Muscle of back (tissue), 13 donors: Measurements from ENCODE around the gene CNPY2. TPM values are rescaled to one million over a fixed set of nuclear protein-coding genes. Genes with fewer than 3 reads are reported as not detected.
"Not testable (repeated sequence)": the region's sequence is repeated elsewhere in the genome, so short reads cannot be mapped to it uniquely, and the experiment has no call there.

Experiments used
- DNase-seq, 3 donors: peaks; one replicate each; pipeline versions ENCODE4 v3.0.0 to v3.0.0-alpha.2; 2013
- long read RNA-seq, 9 donors: transcript quantifications; one replicate each; lab custom pipeline, GENCODE V29; 2026
- polyA plus RNA-seq, 10 donors: library from polyadenylated mRNA; unstranded; fragments of 120-200 nt; gene quantifications; one replicate each; pipeline ENCODE4 v1.2.1, GENCODE V29; 2013; ENCODE audit not compliant: insufficient read length in 10 of 10

The CNPY2 gene
- 10 to 100 TPM; 45.4 to 75.7 (median 52.2) TPM for polyA plus RNA-seq
- long read RNA-seq, donor 1, transcript CNPY2-201 (6 exons, 1,214 nt), result major isoform, 19 of 24 reads
- long read RNA-seq, donor 1, partial matches to known transcripts, result 0 of 24 reads
- long read RNA-seq, donor 1, other reads (novel, unspliced or antisense), result 0 of 24 reads
- long read RNA-seq, donor 2, transcript CNPY2-206 (3 exons, 817 nt), result minor isoform, 7 of 27 reads
- long read RNA-seq, donor 2, transcript CNPY2-201 (6 exons, 1,214 nt), result major isoform, 18 of 27 reads
- long read RNA-seq, donor 2, partial matches to known transcripts, result 0 of 27 reads
- long read RNA-seq, donor 2, other reads (novel, unspliced or antisense), result 0 of 27 reads
- long read RNA-seq, donor 3, result 0 reads
- long read RNA-seq, donor 4, transcript CNPY2-201 (6 exons, 1,214 nt), result major isoform, 18 of 27 reads
- long read RNA-seq, donor 4, transcript CNPY2-206 (3 exons, 817 nt), result minor isoform, 5 of 27 reads
- long read RNA-seq, donor 4, partial matches to known transcripts, result 0 of 27 reads
- long read RNA-seq, donor 4, other reads (novel, unspliced or antisense), result 0 of 27 reads
- long read RNA-seq, donor 5, transcript CNPY2-201 (6 exons, 1,214 nt), result major isoform, 33 of 47 reads
- long read RNA-seq, donor 5, transcript CNPY2-206 (3 exons, 817 nt), result minor isoform, 10 of 47 reads
- long read RNA-seq, donor 5, partial matches to known transcripts, result 0 of 47 reads
- long read RNA-seq, donor 5, other reads (novel, unspliced or antisense), result 0 of 47 reads
- long read RNA-seq, donor 6, transcript CNPY2-206 (3 exons, 817 nt), result minor isoform, 5 of 43 reads
- long read RNA-seq, donor 6, transcript CNPY2-201 (6 exons, 1,214 nt), result major isoform, 33 of 43 reads
- long read RNA-seq, donor 6, partial matches to known transcripts, result 5 of 43 reads
- long read RNA-seq, donor 6, other reads (novel, unspliced or antisense), result 0 of 43 reads
- long read RNA-seq, donor 7, transcript CNPY2-201 (6 exons, 1,214 nt), result major isoform, 17 of 26 reads
- long read RNA-seq, donor 7, transcript CNPY2-206 (3 exons, 817 nt), result minor isoform, 6 of 26 reads
- long read RNA-seq, donor 7, partial matches to known transcripts, result 0 of 26 reads
- long read RNA-seq, donor 7, other reads (novel, unspliced or antisense), result 0 of 26 reads
- long read RNA-seq, donor 8, transcript CNPY2-201 (6 exons, 1,214 nt), result major isoform, 19 of 28 reads
- long read RNA-seq, donor 8, partial matches to known transcripts, result 7 of 28 reads
- long read RNA-seq, donor 8, other reads (novel, unspliced or antisense), result 0 of 28 reads
- long read RNA-seq, donor 9, partial matches to known transcripts, result 0 of 2 reads
- long read RNA-seq, donor 9, other reads (novel, unspliced or antisense), result 0 of 2 reads

DNA sequence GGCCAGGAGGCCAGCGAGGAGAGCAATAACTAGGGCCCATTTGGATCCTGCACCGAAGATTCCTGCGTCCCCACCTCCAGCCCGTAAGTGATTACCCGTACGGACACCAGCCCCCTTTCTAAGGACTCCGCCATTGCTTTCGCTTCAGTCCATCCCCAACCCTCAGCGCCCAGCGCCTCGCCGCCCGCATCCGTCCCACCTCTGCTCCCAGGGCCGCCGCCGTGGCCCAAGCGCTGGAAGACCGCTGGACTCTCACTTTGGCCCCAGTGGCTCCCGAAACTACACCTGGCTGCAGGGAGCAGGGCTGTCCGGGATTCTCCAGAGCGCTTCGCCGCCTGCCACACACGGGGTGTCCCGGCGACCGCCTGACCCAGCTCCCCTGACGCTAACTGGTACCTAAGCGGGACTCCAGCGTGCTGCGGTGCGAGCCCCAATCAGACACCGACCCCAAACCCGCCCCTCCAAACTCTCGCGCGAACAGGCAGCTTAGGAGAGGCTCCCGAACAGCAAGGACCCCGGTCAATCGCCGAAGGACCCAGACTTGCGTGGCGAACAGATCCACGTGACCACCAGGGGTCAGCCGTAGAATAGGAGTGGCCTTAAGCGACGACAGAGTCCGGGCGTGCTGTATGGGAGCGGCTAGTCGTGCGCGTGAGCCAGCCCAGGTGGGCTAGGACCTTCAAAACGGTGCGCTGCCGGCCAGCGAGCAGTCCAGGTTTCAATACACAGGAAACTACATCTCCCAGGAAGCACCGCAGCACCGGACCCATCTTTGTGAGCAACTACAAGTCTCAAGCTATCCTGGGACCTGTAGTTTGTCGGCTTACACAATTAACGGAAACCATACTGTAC is at the start of gene CNPY2:
CNPY2 (minus strand) TSS at position 367 of the 852 bp plus-strand sequence. CDS start 771 bp downstream, outside the sequence.
- DNase-seq, result peak; percentile 95 to 99 (median 96)

DNA sequence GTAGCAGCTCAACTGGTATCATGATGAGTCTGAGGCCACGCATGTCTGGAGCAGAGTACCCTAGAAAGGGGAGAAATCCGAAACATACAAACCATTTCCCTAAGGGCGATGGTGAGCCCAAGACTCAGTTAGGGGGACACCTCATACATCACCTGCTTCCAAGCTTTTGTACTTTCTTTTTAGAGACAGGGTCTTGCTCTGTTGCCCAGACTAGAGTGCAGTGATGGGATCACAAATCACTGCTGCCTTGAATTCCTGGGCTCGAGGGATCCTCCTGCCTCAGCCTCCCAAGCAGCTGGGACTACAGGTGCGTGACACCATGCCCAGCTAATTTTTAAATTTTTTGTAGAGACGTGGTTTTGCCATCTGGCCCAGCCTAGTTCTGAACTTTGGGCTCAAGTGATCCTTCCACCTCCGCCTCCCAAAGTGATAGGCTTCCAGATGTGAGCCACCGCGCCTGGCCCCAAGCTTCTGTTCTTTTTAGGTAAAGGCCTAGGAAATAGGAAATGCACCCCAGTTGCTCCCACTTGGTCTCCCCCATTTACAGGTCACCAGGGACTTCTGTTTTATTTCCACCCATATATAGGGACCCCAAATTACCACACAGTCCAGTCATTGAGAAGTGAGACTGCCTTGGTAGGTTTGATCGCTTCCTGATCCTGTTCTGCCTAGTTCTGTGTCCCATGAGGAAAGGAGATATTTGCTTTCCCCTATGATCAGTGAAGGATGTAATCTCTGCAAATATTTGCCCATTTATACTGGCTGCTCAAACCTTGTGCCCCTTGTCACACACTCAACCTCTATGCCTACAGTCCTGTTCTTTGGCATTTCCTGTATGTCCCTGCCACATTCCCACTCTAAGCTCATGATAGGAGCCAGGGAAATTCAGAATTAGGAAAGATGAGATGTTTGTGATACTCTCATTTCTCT is 46.6 kb upstream of the CNPY2 start, which contains the start of gene APOF:
APOF (minus strand) TSS at position 728 of the 930 bp plus-strand sequence; CDS start at position 616, 112 bp downstream.
- DNase-seq, result no peak

DNA sequence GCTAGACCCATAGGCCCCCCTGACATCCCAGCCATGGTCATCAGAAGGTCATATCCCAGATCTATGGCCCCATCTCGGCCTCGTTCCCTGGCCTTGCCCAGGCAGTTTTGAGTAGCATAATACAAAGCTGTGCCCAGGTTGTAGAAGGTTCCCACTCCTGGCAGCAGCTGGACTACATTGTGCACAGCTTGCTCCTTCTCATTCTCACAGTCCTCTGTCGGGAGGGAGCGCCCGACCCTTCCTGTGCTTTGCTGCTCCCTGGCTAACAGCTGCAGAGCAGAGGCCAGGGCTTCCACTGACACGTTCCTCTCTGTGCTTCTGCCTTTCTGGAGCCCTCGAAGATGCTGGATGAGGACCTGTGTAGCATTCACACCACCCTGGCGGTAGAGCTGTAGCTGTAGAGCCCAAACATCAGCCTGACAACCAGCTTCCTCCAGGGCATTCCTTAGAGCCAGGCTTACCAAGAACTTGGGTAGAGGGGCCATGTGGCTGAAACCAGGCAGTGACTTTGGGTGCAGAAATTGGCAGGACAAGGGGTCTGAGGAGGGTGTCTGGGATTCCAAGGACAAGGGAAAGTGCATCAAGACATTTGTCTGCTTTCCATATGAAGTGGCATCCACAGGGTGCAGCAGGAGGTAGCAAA is 45.8 kb upstream of the CNPY2 start:
- no peak for DNase-seq

DNA sequence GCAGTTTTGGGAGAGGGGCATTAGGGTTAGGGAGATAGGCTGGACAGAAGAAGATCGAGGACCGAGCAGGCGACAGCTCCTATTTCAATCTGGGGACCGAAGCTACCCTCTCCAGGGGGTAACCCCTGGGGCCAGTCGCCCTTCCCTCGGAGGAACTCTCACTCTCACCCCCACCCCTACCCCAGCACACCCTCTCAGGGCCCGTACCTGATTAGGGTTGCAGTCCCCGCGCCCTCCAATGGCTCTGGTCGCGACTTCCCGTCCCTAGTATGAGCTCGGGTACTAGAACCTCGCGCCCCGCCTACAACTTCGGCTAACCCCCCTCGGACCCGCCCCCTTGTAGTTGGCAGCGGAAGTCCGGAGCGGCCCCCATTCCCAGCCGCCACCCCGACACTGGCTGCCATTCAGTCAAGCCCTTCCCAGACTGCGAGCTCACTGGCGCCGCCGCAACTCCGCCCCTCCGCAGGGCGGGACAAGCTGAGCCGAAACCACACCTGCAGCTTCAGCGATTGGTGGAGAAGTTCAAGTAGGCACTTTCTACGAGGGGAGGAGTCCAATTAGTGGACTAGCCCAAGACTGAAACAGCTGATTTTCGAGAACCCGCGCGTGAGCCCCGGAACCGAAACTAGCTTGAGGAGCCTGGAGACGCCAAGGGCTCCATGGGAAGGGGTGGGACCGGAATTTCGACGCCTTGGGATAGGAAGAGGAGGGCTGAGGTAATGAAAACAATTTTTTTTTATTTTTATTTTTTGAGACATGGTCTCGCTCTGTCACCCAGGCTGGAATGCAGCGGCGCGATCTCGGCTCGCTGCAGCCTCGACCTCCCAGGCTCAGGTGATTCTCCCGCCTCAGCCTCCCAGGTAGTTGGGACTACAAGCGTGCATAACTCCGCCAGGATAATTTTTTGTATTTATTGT is 44.3 kb upstream of the CNPY2 start, which contains the start of gene STAT2:
STAT2 (minus strand) TSS at position 257 of the 917 bp plus-strand sequence. CDS start 3,536 bp downstream, outside the sequence.
- DNase-seq, result peak; percentile 99 to 100 (median 100)

DNA sequence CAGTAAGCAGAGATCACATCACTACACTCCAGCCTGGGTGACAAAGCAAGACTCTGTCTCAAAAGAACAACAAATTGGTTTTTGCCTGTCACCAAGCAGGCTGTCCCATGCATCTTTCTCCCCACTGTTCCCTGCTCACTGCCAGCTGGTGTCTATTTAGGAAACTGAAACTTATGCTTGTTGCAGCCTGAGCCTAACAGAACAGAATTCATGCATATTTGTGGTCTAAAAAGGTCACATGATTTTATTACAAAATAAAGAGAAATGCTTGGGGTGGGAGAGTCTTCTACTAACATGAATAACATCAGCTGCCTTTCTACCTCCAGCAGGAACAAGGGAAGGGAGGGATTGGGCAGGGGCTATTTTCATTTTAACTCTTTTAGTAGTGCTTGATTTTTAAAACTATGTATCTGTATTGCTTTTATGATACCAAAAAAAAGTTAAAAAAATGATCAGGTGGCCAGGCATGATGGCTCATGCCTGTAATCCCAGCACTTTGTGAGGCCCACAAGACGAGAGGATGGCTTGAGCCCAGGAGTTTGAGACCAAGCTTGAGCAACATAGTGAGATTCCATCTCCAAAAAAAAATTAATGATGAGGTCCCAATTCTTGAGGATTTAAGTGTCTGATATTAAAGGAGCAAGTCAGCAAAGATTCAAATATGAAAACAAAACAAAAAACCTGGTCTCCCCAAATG is 43.2 kb upstream of the CNPY2 start:
- peak in 2 of 3 donors; percentile 39 to 63 for DNase-seq

DNA sequence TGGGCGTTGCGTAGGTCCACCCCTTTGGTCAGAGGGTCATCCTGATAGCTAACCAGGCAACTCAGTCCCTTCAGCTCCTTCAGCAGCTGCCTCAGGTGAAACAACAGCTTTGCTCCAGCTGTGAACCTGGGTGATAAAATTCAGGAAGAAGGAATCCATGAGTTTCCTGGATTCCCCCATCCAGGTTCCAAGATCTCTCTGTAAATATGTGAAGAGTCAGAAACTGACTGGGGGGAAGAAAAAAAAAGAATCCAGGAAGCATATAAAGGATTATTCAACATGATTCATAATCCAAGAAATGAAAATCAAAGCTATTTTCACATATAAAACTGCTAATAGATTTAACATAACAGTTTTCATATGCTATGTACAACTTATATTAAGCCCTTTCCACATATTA is 35.5 kb upstream of the CNPY2 start:
- no peak for DNase-seq

DNA sequence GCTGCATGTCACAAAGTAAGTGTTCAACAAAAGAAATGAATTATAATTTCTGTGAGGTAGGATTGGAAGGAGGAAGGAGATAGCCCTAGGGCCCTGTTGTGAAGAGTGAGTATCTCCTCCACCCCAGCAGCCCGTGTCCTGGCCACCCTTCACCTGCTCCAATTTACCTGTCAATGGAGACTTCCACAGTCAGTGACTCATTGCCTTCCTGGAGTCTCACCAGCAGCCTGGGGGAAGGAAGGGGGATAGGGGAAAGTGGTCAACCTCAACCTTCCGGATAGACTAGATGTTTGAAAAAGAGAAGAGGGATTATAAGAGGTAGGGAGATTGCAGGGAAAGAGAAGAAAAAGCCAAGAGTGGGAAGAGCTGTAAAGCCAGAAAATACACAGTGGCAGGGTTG is 34.9 kb upstream of the CNPY2 start:
- DNase-seq, result no peak

DNA sequence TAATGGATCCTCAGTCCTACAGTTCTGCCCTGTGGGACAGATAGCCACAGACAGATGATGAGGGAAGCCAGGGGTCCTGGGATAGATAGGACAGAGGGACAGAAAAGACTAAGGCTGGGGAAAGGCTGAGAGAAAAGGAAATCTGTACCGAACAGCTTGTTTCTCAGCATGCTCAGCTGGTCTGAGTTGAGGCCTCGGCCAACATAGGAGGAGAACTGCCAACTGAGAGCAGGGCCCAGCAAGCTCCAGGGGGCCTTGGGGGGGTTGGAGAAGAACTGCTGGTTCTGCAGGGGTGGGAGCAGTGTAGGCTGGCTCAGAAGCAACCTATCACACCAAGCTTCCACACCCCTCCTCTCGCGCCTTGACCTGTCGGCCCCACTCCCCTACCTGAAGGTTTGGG is 33.0 kb upstream of the CNPY2 start:
- DNase-seq, result no peak

DNA sequence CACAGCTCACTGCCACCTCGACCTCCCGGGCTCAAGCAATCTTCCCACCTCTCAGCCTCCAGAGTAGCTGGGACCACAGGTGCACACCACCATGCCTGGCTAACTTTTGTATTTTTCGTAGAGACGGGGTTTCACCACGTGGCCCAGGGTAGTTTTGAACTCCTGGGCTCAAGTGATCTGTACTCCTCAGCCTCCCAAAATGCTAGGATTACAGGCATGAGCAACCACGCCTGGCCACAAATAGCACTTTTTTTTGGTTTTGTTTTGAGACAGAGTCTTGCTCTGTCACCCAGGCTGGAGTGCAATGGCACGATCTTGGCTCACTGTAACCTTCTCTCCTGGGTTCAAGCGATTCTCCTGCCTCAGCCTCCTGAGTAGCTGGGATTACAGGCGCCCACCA is 31.5 kb upstream of the CNPY2 start:
- DNase-seq, result not testable (repeated sequence)

DNA sequence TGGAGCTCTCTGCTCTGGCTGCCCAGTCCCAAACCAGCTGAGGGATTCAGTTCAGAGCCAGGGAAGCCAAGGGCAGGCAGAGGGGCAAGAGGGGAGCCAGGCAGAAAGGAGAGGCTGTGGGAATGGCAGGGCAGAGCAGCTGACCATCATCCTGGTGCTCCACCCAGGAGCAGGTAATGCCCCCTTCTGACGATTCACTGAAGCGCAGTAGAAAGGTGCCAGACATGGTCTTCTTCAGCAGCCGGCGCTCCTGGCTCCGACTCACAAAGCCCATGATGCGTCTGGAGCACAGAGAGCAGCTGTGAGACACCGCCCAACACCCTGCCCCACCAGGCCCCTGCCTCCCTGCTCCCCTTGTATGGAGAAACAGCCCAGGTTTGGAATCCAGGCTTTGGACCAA is 30.9 kb upstream of the CNPY2 start:
- no peak for DNase-seq

DNA sequence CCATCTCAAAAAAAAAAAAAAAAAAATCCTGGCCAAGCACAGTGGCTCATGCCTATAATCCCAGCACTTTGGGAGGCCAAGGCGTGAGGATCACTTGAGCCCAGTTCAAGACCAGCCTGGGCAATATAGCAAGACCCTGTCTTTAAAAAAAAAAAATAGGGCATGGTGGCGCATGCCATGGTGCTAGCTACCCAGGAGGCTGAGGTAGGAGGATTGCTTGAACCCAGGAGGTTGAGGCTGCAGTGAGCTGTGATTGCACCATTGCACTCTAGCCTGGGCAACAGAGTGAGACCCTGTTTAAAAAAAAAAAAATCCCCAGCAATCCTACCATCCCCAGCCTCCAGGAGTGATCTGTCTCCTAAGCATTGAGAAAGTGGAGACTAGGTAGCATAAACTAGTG is 26.5 kb upstream of the CNPY2 start:
- not testable (repeated sequence) for DNase-seq

DNA sequence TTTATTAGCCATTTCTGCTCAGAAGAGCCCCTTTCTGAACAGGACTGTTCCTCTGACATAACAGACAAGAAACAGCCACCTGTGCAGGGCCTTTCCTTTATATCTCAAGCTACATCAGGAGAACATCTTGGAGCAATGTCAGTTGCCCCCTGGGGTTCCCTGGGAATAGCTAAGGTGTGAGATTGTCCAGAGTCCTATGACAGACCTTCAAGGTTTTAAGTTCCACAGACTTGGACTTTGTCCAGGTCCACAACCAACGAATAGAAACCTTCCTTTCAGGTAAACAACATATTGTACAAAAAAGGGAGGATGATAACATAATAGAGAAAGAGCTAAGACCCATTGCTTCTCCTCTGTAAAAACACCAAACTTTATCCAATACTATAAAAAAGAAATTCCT is 25.8 kb upstream of the CNPY2 start:
- DNase-seq, result no peak

DNA sequence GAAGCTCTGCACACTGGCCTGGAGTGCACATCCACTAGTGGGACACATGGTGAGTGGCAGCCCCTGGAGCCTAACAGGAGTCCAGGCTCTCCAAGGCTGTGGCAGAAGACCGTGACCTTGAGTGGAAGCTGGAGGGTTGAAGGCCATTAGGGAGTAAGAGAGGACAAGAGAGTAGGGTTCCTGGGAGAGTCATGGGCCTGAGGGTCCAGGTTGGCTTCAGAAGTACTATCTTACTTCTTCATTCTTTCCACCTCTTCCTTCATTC is 23.3 kb upstream of the CNPY2 start:
- DNase-seq, result no peak

DNA sequence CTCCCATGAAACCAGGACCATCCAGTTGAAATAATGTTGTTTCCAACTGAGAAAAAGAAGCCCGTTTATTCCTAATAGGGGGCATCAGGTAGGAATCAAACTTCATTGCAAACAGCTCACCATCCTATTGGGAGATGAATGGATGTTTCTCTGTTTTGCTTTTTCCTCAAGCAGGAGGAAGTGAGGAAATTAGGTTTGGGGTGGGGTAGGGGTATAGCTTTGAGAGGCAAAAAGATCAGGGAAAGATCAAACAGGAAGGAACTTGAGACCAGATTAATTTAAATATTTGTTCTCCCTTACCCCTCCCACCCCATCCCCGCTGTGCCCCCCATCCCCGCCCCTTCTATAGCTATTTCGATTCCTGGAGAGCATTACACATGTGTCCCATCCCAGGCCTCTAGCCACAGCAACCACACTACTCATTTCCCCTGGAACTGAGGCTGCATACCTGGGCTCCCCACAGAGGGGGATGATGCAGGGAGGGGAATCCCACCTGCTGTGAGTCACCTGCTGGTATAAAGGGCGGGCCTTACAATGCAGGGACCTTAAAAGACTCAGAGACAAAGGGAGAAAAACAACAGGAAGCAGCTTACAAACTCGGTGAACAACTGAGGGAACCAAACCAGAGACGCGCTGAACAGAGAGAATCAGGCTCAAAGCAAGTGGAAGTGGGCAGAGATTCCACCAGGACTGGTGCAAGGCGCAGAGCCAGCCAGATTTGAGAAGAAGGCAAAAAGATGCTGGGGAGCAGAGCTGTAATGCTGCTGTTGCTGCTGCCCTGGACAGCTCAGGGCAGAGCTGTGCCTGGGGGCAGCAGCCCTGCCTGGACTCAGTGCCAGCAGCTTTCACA is 22.7 kb upstream of the CNPY2 start, which contains the start of gene IL23A:
IL23A (plus strand) TSS at position 577 of the 850 bp plus-strand sequence; CDS start at position 738, 161 bp downstream.
- DNase-seq, result no peak

DNA sequence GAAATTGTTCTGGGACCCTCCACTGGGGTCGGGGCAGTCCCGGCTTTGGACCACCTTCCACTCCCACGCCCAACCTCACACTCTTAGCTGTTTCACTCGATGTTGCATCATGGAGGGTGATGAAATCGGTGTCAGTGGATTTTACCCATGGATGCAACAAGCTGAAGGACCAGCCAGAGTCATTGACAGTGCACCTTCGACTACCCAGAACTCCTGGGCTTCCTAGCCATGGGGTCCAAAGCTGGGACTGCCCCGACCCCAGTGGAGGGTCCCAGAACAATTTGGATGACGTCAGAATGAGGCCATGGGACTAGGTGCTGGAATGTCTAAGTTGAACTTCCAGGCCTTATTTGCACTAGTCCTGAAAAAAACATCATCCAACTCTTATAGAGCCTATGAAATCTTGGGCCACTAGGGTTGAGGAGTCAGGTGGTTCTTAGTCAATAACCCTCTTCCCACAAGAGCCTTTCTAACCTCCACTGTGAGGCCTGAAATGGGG is 22.0 kb upstream of the CNPY2 start:
- DNase-seq, result no peak
